ENCODE data around the gene LTO1.

The LTO1 gene

GRCh38 chr11:69667619-69668604, 7.2 kb downstream of the LTO1 start:
- no peak overlapping the region for H3K4me3 ChIP-seq (ENCODE audit: low read depth, low read length)
- DNase-seq (ENCODE audit: low read depth), result no peak
- no peak for TF ChIP-seq CTCF (IDR thresholded peaks at IDR 0.05; ENCODE audit: low read depth, low read length, missing control alignments)
- in situ Hi-C loops (cut with HindIII; ENCODE audit: low sequenced_read_pairs), result no loop called here

- in situ Hi-C loops (cut with HindIII; ENCODE audit: low sequenced_read_pairs), result no loop called here
- no peak for DNase-seq (ENCODE audit: low read depth)
- H3K4me3 ChIP-seq (ENCODE audit: low read depth, low read length), result no peak overlapping the region
- no peak for TF ChIP-seq CTCF (IDR thresholded peaks at IDR 0.05; ENCODE audit: low read depth, low read length, missing control alignments)
These were observed 8.2 kb downstream of the LTO1 start for GRCh38 chr11:69666752-69667536.

- no peak for DNase-seq (ENCODE audit: low read depth)
- no peak for TF ChIP-seq CTCF (IDR thresholded peaks at IDR 0.05; ENCODE audit: low read depth, low read length, missing control alignments)
- in situ Hi-C loops (cut with HindIII; ENCODE audit: low sequenced_read_pairs), result no loop called here
- H3K4me3 ChIP-seq (ENCODE audit: low read depth, low read length), result no peak overlapping the region
These were observed 8.9 kb downstream of the LTO1 start for GRCh38 chr11:69666261-69666660.

GRCh38 chr11:69665669-69666068, 9.5 kb downstream of the LTO1 start:
- no peak overlapping the region for H3K4me3 ChIP-seq (ENCODE audit: low read depth, low read length)
- in situ Hi-C loops (cut with HindIII; ENCODE audit: low sequenced_read_pairs), result no loop called here
- TF ChIP-seq CTCF (IDR thresholded peaks at IDR 0.05; ENCODE audit: low read depth, low read length, missing control alignments), result no peak
- no peak for DNase-seq (ENCODE audit: low read depth)

GRCh38 chr11:69664901-69665300, 10.3 kb downstream of the LTO1 start:
- no peak overlapping the region for H3K4me3 ChIP-seq (ENCODE audit: low read depth, low read length)
- in situ Hi-C loops (cut with HindIII; ENCODE audit: low sequenced_read_pairs), result no loop called here
- DNase-seq (ENCODE audit: low read depth), result no peak
- TF ChIP-seq CTCF (IDR thresholded peaks at IDR 0.05; ENCODE audit: low read depth, low read length, missing control alignments), result no peak

- DNase-seq (ENCODE audit: low read depth), result no peak
- H3K4me3 ChIP-seq (ENCODE audit: low read depth, low read length), result no peak overlapping the region
- TF ChIP-seq CTCF (IDR thresholded peaks at IDR 0.05; ENCODE audit: low read depth, low read length, missing control alignments), result no peak
- in situ Hi-C loops (cut with HindIII; ENCODE audit: low sequenced_read_pairs), result no loop called here
These were observed 10.9 kb downstream of the LTO1 start for GRCh38 chr11:69664103-69664775.
